K562 (cell line): ENCODE measurements around the gene PEX11A.

Experiments
- BRF1 ChIP-seq: IDR thresholded peaks from 3 replicates; pipeline ENCODE4 v1.6.1; 2011; ENCODE audit warnings: borderline replicate concordance, mild to moderate bottlenecking; ENCODE audit not compliant: insufficient read length; ENCODE audit errors: extremely low read depth
- TCF7L2 ChIP-seq: fragments of 150-350 bp; IDR thresholded peaks from 2 replicates; pipeline ENCODE4 v1.6.1; 2016; ENCODE audit warnings: low read depth, mild to moderate bottlenecking, low read length, moderate library complexity
- TF ChIP-seq, protein P1 (sequence below): fragments of 450-650 bp; IDR thresholded peaks from 2 replicates; pipeline ENCODE4 v1.6.1; 2016; ENCODE audit warnings: low read depth, mild to moderate bottlenecking, moderate library complexity
- TF ChIP-seq, protein P2 (sequence below), 2 experiments: fragments of 450-650 bp in 1 of 2; sonication (generic) in 1 of 2; formaldehyde crosslinking in 1 of 2; IDR thresholded peaks; 2 replicates each; pipeline versions ENCODE4 v1.7.1 to v1.9.0; 2016 to 2022; ENCODE audit warnings: inconsistent platforms in 1 of 2, mild to moderate bottlenecking in 1 of 2, missing genetic modification reagents in 1 of 2

GRCh38 chr15:89675606-89676005 lies 14.9 kb downstream of the PEX11A start:
- no peak for TF ChIP-seq BRF1
- TF ChIP-seq, protein P1, sequence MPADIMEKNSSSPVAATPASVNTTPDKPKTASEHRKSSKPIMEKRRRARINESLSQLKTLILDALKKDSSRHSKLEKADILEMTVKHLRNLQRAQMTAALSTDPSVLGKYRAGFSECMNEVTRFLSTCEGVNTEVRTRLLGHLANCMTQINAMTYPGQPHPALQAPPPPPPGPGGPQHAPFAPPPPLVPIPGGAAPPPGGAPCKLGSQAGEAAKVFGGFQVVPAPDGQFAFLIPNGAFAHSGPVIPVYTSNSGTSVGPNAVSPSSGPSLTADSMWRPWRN, result no peak
- no peak for TF ChIP-seq TCF7L2
- TF ChIP-seq, protein P2, sequence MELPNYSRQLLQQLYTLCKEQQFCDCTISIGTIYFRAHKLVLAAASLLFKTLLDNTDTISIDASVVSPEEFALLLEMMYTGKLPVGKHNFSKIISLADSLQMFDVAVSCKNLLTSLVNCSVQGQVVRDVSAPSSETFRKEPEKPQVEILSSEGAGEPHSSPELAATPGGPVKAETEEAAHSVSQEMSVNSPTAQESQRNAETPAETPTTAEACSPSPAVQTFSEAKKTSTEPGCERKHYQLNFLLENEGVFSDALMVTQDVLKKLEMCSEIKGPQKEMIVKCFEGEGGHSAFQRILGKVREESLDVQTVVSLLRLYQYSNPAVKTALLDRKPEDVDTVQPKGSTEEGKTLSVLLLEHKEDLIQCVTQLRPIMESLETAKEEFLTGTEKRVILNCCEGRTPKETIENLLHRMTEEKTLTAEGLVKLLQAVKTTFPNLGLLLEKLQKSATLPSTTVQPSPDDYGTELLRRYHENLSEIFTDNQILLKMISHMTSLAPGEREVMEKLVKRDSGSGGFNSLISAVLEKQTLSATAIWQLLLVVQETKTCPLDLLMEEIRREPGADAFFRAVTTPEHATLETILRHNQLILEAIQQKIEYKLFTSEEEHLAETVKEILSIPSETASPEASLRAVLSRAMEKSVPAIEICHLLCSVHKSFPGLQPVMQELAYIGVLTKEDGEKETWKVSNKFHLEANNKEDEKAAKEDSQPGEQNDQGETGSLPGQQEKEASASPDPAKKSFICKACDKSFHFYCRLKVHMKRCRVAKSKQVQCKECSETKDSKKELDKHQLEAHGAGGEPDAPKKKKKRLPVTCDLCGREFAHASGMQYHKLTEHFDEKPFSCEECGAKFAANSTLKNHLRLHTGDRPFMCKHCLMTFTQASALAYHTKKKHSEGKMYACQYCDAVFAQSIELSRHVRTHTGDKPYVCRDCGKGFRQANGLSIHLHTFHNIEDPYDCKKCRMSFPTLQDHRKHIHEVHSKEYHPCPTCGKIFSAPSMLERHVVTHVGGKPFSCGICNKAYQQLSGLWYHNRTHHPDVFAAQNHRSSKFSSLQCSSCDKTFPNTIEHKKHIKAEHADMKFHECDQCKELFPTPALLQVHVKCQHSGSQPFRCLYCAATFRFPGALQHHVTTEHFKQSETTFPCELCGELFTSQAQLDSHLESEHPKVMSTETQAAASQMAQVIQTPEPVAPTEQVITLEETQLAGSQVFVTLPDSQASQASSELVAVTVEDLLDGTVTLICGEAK (IDR thresholded peaks at IDR 0.05), result no peak
- TF ChIP-seq, protein P2 (CRISPR knock-in tag; IDR thresholded peaks at IDR 0.05), result no peak
